T-helper 1 cell treated with Interleukin-12 subunit alpha and Interleukin-12 subunit beta and Interleukin-4 antibody, amounts not matched to agents 30 ng/mL and 1 ng/mL, for 36 hours (primary cell): Measurements from ENCODE around the gene LSM4. TPM values are rescaled to one million over a fixed set of nuclear protein-coding genes. Genes with fewer than 3 reads are reported as not detected.
"Not testable (repeated sequence)": the region's sequence is repeated elsewhere in the genome, so short reads cannot be mapped to it uniquely, and the experiment has no call there.

Experiments used
- intact Hi-C: fragments of 100-400 bp; cut with micrococcal nuclease; formaldehyde crosslinking; loops from one replicate; pipeline ENCODE4 v1.15.1; 2024
- total RNA-seq: library from RNA; stranded (reverse); gene quantifications from 2 replicates; pipeline ENCODE4 v1.2.3, GENCODE V29; 2022

Gene LSM4
- total RNA-seq, 1 donor from 2014 or later: 125 TPM

DNA sequence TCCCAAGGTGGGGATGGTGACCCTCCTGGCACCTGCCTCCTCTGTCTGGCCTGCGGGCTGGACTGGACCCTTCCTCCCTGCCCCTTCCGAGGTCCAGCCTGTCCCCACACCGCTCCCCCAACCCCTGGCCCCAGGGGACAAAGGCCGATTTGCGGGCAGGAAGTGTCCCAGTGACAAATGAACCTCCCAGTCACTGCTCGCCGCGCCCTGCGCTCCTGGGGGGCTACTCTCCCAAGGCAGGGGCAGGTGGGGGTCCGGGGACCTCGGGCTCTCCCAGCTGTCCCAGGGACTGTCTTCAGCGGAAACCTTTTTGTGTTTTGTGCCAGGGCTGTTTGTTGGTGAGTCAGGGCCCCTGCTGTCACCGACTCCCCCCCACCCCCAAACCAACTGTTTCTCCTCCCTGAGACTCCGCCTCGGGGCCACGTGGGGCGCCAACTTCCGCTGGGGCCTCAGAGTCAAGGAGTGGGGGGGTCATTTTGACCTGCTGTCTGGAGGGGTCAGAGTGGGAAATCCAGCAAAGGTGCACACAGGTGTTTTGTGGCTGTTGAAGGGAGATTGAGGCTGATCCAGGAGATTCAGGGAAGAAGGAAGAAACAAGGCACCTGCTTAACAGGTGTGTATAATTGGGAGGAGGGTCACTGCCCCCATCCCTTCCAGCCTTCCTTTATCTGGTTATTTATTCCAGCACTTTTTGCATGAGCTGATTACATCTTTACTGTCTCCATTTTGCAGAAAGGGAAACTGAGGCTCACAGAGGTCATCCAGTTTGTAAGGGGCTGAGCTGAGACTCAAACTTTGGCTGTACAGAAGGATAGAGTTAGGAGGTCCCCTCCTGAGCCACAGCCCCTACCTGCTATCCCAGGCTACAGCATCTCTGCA, 18.4 kb upstream of the LSM4 start:
- intact Hi-C loops: loop anchor here (1.0 to 2.0 kb wide), 2 partner anchors 13 to 18 kb away; partner anchors contain the start of gene LSM4

GRCh38 chr19:18340190-18340989, 17.5 kb upstream of the LSM4 start, which contains the start of gene PGPEP1:
Gene PGPEP1, plus strand, starts transcription at chr19:18340598. Its CDS starts 84 bp downstream, at chr19:18340682.
- intact Hi-C loops: loop anchor here (2.0 kb wide), 1 partner anchor 18 kb away; the partner anchor contains the start of gene LSM4

GRCh38 chr19:18339723-18340122, 16.8 kb upstream of the LSM4 start:
- intact Hi-C loops: loop anchor here (2.0 kb wide), 1 partner anchor 17 kb away; the partner anchor contains the start of gene LSM4

GRCh38 chr19:18338541-18338940, 15.7 kb upstream of the LSM4 start:
- intact Hi-C loops: no loop called here

GRCh38 chr19:18336121-18336520, 13.2 kb upstream of the LSM4 start:
- intact Hi-C loops: no loop called here

GRCh38 chr19:18333680-18334079, 10.8 kb upstream of the LSM4 start:
- intact Hi-C loops: no loop called here

GRCh38 chr19:18332917-18333530, 10.1 kb upstream of the LSM4 start:
- intact Hi-C loops: no loop called here

DNA sequence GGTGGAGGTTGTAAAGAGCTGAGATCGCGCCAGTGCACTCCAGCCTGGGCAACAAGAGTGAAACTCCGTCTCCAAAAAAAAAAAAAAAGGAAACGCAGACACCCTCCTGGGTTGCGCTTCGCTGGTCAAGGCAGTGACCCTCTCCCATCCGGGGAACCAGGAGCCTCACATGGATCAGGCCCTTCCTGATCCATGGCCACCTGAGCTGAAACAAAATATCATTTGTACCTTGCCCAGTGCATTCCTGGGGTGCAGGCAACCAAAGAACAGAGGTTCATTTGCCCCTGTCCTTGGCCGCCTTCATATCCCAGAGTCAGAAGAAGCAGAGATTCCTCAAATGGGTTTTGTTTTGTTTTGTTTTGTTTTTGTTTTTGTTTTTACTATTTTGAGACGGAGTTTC, 8.0 kb upstream of the LSM4 start:
- intact Hi-C loops: no loop called here

DNA sequence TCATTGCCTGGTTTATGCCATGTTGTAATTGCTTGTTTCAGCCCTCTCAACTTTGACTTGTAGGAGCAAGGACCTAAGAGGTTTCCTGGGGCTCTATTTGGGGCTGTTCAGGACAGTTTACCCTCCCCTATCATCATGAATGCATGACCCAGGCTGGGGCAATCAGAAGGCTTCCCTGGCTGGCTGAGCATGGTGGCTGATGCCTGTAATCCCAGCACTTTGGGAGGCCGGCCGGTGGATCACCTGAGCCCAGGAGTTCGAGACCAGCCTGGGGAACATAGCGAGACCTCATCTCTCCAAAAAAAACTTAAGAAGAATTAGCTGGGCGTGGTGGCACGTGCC, 6.1 kb upstream of the LSM4 start:
- intact Hi-C loops: no loop called here

DNA sequence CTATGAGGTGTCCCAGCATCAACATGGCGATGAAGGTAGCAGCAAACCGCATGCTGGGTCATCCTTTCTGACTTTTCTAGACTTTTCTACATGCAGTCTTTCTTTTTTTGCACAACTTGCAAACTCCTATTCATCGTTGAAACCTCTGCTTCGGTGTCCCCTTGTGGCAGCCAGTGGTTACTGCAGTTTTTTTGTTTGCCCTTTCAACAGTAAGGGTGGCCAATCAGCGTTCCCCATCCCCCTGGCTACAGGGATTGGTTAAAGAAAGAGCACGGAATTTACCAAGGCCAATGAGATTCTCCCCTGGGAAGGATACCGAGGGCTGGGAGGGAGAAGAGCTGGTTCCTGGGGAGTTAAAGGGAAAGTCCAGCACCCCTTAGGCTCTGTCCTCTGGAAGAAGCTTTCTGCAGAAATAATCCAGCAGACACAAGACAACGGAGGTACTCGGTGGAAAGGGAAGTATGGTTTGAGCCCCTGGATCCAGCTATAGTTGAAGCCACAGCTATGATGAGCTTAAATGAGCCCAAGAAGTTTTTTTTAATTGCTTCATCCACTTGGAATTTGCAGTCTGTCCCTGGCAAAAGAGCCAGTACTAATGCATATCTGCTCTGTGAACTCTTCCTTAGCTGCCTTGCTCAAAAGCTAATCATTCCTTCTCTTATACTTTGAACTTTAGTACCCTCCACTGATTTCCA, 5.6 kb upstream of the LSM4 start:
- intact Hi-C loops: loop anchor here (1.0 kb wide), 10 partner anchors 13 to 136 kb away; partner anchors contain the start of gene RAB3A

DNA sequence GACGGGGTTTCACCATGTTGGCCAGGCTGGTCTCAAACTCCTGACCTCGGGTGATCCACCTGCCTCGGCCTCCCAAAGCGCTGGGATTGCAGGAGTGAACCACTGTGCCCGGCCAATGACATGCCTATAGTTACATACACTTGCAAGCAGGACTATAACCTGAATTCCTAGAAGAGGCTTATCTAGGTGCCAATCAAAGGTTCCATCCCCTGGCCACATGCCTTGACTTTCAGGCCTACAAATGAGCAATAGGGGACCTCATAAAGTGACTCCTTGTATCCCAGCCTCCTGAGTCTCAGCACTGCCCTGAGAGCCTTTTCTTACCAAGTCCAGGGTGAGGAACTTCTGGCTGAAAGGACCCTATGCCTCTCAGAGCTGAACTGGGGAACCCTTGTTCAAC, 3.9 kb upstream of the LSM4 start:
- intact Hi-C loops: no loop called here

DNA sequence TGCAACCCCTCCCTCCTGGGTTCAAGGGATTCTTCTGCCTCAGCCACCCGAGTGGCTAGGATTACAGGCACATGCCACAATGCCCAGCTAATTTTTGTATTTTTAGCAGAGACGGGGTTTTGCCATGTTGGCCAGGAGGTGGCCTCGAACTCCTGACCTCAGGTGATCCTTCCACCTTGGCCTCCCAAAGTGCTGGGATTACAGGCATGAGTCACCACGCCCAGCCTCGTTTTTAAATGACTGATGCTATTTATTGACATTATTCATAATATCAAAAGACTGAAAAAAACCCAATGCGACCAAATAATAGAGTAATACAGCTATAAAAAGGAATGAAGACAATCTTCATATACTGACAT, 1.5 kb upstream of the LSM4 start:
- intact Hi-C loops: not testable (repeated sequence)

DNA sequence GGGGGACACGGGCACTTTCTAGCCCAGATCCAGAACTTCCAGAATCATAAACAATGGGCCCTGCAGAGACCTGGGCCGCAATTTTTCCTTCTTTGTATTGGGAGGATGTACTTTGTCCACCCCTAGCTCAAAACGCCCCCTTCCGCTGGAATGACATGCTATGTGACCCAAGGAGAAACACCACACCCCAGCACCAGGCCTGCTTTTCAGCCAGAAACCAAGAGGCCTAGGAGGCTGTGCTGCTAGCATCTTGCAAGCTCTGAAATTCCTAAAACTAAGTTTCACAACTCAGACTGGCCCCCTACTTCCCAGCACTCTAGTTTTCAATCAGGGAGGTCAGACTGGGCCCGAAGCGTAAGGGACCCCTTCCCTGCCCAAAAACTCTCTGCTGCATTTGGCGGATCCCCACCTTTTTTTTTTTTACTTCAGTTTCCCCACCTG, 538 bp downstream of the LSM4 start:
- intact Hi-C loops: loop anchor here (2.0 kb wide), 1 partner anchor 18 kb away; the partner anchor contains the start of gene PGPEP1

GRCh38 chr19:18321734-18322102, 1.2 kb downstream of the LSM4 start:
- intact Hi-C loops: loop anchor here (2.0 kb wide), 1 partner anchor 19 kb away; the partner anchor contains the start of gene PGPEP1

DNA sequence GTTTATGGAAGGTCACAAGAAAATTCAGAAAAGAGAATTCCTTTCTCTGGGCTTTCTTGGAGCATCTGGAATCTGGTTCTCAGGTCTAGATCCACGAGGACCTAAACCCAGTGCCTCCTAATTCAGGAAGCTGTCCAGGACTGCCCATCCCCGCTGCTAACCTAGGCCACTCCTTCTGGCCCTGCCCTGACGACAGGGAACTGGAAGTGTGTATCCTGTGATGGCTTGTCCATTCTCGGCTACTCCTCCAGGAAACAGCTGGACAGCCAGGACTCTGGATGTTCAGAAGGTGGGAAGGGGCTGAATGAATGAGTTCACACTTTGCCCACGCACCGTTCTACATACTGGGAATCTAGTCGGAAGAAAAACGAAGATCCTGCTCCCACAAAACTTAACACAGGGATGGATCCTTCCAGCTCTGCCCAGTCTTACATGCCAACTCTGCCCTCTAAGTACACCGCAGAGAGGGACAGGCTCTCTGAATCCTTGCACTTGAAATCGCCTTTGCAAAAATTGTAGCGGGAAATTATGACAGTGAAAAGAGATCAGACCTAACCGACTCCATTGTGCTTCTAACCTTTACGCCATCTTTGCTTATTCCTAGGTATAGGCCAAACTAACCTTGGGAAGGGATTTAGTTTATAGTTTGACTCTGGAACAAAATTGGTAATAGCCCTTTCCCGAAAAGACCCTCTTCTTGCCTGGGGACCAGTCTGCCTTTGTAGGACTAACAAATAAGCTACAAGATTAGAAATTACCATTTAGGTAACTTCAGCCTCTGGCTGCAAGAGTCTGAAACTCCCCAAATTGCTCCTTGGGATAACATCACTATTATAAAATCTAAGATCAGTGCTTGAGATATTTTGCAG, 1.8 kb downstream of the LSM4 start:
- intact Hi-C loops: no loop called here

DNA sequence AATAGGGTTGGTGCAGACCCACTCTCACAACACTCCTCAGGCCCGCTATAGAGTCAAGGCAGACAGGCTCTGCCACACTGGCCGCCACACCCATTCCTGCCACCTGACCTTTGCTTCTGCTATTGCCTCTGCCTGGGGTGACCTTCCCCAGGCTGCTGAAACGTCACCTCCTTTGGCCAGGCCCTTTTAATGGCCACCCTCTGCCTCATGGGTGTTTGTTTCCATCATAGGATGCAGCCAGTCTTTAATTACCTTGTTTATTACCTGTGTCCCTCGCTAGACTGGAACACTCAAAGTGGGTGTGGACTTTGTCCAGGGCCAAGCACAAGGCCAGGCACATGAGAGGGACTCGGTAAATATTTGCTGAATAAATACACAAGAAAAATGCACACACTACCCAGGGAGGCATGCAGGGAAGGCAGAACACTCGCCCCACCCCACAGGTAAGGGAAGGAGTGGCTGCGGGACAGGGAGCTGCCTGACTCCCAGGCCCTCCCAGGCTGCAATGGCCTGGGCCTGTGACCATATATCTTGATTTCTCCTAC, 3.2 kb downstream of the LSM4 start:
- intact Hi-C loops: no loop called here

GRCh38 chr19:18317961-18318800, 4.7 kb downstream of the LSM4 start:
- intact Hi-C loops: loop anchor here (1.0 kb wide), 1 partner anchor 14 kb away; no protein-coding TSS in a partner anchor

DNA sequence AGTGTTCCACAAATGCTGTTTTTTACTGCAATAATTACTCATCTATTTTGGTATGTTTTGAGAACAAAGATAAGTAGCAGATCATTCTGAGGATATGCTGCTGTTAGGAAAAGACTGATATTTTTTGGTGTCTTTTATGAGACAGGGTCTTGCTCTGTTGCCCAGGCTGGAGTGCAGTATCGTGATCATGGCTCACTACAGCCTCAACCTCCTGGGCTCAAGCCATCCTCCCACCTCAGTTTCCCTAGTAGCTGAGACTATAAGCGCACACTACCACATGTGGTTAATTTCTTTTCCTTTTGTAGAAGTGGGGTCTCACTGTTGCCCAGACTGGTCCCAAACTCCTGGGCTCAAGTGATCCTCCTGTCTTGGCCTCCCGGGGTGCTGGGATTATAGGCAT, 9.5 kb downstream of the LSM4 start:
- intact Hi-C loops: no loop called here

DNA sequence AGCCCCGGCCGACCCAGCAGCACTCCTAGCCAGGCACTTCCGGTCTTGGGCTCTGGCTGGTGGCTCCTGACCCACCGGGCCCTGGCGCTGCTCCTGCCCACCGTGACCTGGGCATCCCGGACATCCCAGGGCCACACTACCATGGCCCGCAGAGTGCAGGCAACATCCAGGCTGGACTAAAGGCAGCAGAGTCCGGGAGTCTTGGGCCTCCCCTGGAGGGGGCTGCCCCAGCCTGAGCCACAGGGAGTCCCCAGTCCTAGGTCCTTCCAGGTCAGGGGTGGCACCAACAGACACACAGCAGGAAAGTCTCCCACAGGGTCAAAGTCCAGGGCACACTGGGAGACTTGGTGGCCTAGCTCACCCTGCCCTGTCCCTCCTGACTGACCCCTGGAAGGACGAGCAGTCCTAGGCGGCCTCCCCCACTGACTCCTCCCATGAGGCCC, 10.8 kb downstream of the LSM4 start:
- intact Hi-C loops: no loop called here
